Right cardiac atrium (tissue), 5 donors: ENCODE data around the gene SEMA3C. TPM values are rescaled to one million over a fixed set of nuclear protein-coding genes. Genes with fewer than 3 reads are reported as not detected.

Experiments
- ATAC-seq, 2 donors: fragments of 200-7000 bp; cut with Tn5 transposase; one replicate each; pipeline versions ENCODE4 v1.8.0 to v1.9.1; 2020; ENCODE audit warnings: moderate library complexity in 2 of 2, mild to moderate bottlenecking in 1 of 2
- DNase-seq, 3 donors: peaks; one replicate each; pipeline ENCODE4 v3.0.0-alpha.2; 2020
- H3K27ac ChIP-seq: one replicate; pipeline ENCODE4 v1.5.1; 2013; ENCODE audit warnings: mild to moderate bottlenecking, low read length, control low read depth, moderate library complexity
- H3K27me3 ChIP-seq: one replicate; pipeline ENCODE4 v1.6.1; 2013; ENCODE audit not compliant: control insufficient read depth, insufficient read depth
- H3K4me1 ChIP-seq: one replicate; pipeline ENCODE4 v1.6.1; 2013; ENCODE audit warnings: low read length; ENCODE audit not compliant: control insufficient read depth, insufficient read depth
- H3K4me3 ChIP-seq: one replicate; pipeline ENCODE4 v1.5.1; 2013; ENCODE audit warnings: low read length, control low read depth
- H3K9me3 ChIP-seq: one replicate; pipeline ENCODE4 v1.6.1; 2013; ENCODE audit warnings: low read length; ENCODE audit not compliant: control insufficient read depth
- WGBS: extraction: QIAGEN DNeasy Blood & Tissue Kit; methylation state at CpG from one replicate; pipeline ENCODE4 v1.1.7; 2013; 5-methylcytosine and 5-hydroxymethylcytosine counted together
- intact Hi-C, 4 donors: fragments of 100-400 bp; cut with DNase I; formaldehyde crosslinking; loops; one replicate each; pipeline versions ENCODE4 v1.11.0 to v1.14.0; 2022 to 2023
- polyA plus RNA-seq: library from polyadenylated mRNA; stranded (reverse); fragments of 200-250 nt; gene quantifications from one replicate; pipeline ENCODE4 v1.2.3, GENCODE V29; 2013
- total RNA-seq, 4 donors: library from RNA; stranded (reverse); fragmentation: NEBNext Ultra II Directional; extraction: Animal tissue kit (Norgen Biotek cat#: 25700); gene quantifications; one replicate each; pipeline ENCODE4 v1.2.1, GENCODE V29; 2021
- donor health status: healthy with polysubstance abuse.
- donor health status: DM: no; HTN: yes; CAD: no.
- donor health status: DM: no; HTN: no; CAD: no.
- donor health status: DM: no; HTN: yes; CAD: no; lungs with severe emphysema.
- donor health status: DM: yes; HTN: yes; CAD: no.

The SEMA3C gene
- total and polyA plus RNA-seq, 5 donors = 10.1 to 42.3 (median 40.0) TPM

- no peaks in the 10 kb centered on the region for H3K27me3 ChIP-seq
- H3K27ac ChIP-seq = no peak overlapping the region
- DNase-seq (no peak), ATAC-seq (no peak)
- WGBS = 75% methylated on average over 2 of the region's 2 CpGs
- intact Hi-C loops = loop anchor here (10.0 kb wide), 4 partner anchors 550 to 770 kb away; no protein-coding TSS in a partner anchor
- H3K4me1 ChIP-seq = no peaks in the 10 kb centered on the region
- no peak overlapping the region for H3K4me3 ChIP-seq
- H3K9me3 ChIP-seq = no peaks in the 10 kb centered on the region
Observed at GRCh38 chr7:80705130-80705781, 213.6 kb downstream of the SEMA3C start.

GRCh38 chr7:80703272-80703671 lies 215.6 kb downstream of the SEMA3C start:
- no peak for DNase-seq
- ATAC-seq = no peak
- no peaks in the 10 kb centered on the region for H3K9me3 ChIP-seq
- H3K4me1 ChIP-seq = no peaks in the 10 kb centered on the region
- no peak overlapping the region for H3K27ac ChIP-seq
- WGBS = 63% methylated on average over 1 of the region's 1 CpG
- H3K4me3 ChIP-seq = no peak overlapping the region
- intact Hi-C loops = loop anchor here (5.0 to 10.0 kb wide), 5 partner anchors 552 to 772 kb away; no protein-coding TSS in a partner anchor
- H3K27me3 ChIP-seq = no peaks in the 10 kb centered on the region

- intact Hi-C loops = loop anchor here (5.0 to 10.0 kb wide), 7 partner anchors 555 to 775 kb away; no protein-coding TSS in a partner anchor
- WGBS = 46% methylated on average over 4 of the region's 4 CpGs
- no peak overlapping the region for H3K4me3 ChIP-seq
- DNase-seq (no peak), ATAC-seq (peak; percentile 64 to 80)
- H3K4me1 ChIP-seq = no peaks in the 10 kb centered on the region
- H3K9me3 ChIP-seq = no peaks in the 10 kb centered on the region
- no peak overlapping the region for H3K27ac ChIP-seq
- H3K27me3 ChIP-seq = no peaks in the 10 kb centered on the region
Observed at GRCh38 chr7:80699721-80700256, 219.1 kb downstream of the SEMA3C start.

- Histone ChIP-seq H3K27ac (no peak overlapping the region), H3K4me3 (no peak overlapping the region), H3K27me3 (no peaks in the 10 kb centered on the region), H3K4me1 (no peaks in the 10 kb centered on the region), H3K9me3 (no peaks in the 10 kb centered on the region)
- ATAC-seq = peak; percentile 60 to 66
- DNase-seq = no peak
- intact Hi-C loops = loop anchor here in 3 of 4 donors (5.0 to 10.0 kb wide), 4 partner anchors 556 to 776 kb away; no protein-coding TSS in a partner anchor
- 19% methylated on average over 5 of the region's 5 CpGs for WGBS
Observed at GRCh38 chr7:80699045-80699638, 219.7 kb downstream of the SEMA3C start.
